ENCODE data around the gene CNOT3.
"Not testable (repeated sequence)": the region's sequence is repeated elsewhere in the genome, so short reads cannot be mapped to it uniquely, and the experiment has no call there.

Gene CNOT3

GRCh38 chr19:54152267-54152666 lies 14.7 kb downstream of the CNOT3 start:
- no peak for DNase-seq

GRCh38 chr19:54152878-54153524 lies 15.4 kb downstream of the CNOT3 start:
- no peak for DNase-seq

GRCh38 chr19:54153731-54154326 lies 16.3 kb downstream of the CNOT3 start:
- no peak for DNase-seq

- DNase-seq: no peak
These were observed 17.2 kb downstream of the CNOT3 start for GRCh38 chr19:54154603-54155345.

GRCh38 chr19:54155694-54156093 lies 18.1 kb downstream of the CNOT3 start:
- DNase-seq: no peak

- DNase-seq: no peak
These were observed 18.9 kb downstream of the CNOT3 start for GRCh38 chr19:54156490-54156889.

GRCh38 chr19:54156953-54157352 lies 19.4 kb downstream of the CNOT3 start:
- no peak for DNase-seq

GRCh38 chr19:54158812-54159351 lies 21.3 kb downstream of the CNOT3 start:
- DNase-seq: no peak

GRCh38 chr19:54159352-54160181 lies 22.0 kb downstream of the CNOT3 start, which contains the start of gene LENG1:
Gene LENG1, minus strand, starts transcription at chr19:54159721. Its CDS starts 26 bp downstream, at chr19:54159695.
- peak; percentile 99 for DNase-seq

- no peak for DNase-seq
These were observed 22.7 kb downstream of the CNOT3 start for GRCh38 chr19:54160182-54160811.

GRCh38 chr19:54160854-54161253 lies 23.3 kb downstream of the CNOT3 start:
- no peak for DNase-seq

- peak; percentile 70 for DNase-seq
These were observed 24.8 kb downstream of the CNOT3 start for GRCh38 chr19:54162241-54162805.

- no peak for DNase-seq
These were observed 25.3 kb downstream of the CNOT3 start for GRCh38 chr19:54162884-54163283.

GRCh38 chr19:54164369-54165068 lies 27.0 kb downstream of the CNOT3 start:
- DNase-seq: peak; percentile 46

GRCh38 chr19:54165222-54165621 lies 27.7 kb downstream of the CNOT3 start:
- no peak for DNase-seq

- peak; percentile 88 for DNase-seq
These were observed 30.8 kb downstream of the CNOT3 start for GRCh38 chr19:54168174-54168917.

GRCh38 chr19:54169149-54169740 lies 31.7 kb downstream of the CNOT3 start:
- DNase-seq: no peak

- not testable (repeated sequence) for DNase-seq
These were observed 34.3 kb downstream of the CNOT3 start for GRCh38 chr19:54171736-54172431.

All from effector CD4-positive, alpha-beta T cell (primary cell).